Esophagus squamous epithelium (tissue), 5 donors: ENCODE data around the gene HPS3. TPM values are rescaled to one million over a fixed set of nuclear protein-coding genes. Genes with fewer than 3 reads are reported as not detected.
"Not testable (repeated sequence)": the region's sequence is repeated elsewhere in the genome, so short reads cannot be mapped to it uniquely, and the experiment has no call there.

Experiments used
- DNase-seq: peaks from one replicate; lab custom pipeline; 2025; lab: John Stamatoyannopoulos, UW
- H3K27ac ChIP-seq, 4 donors: fragments of 200-600 bp; sonication (generic); one replicate each; pipeline ENCODE4 v1.5.1; 2016 to 2019; ENCODE audit warnings: mild to moderate bottlenecking in 1 of 4
- H3K27me3 ChIP-seq, 4 donors: fragments of 200-600 bp; sonication (generic); 1 replicate in 3 of 4; 2 replicates in 1 of 4; pipeline versions ENCODE4 v1.5.1 to v1.6.0; 2017 to 2021; ENCODE audit warnings: antibody characterized with exemption in 1 of 4
- H3K36me3 ChIP-seq, 3 donors: fragments of 200-600 bp; sonication (generic); one replicate each; pipeline ENCODE4 v1.5.1; 2016 to 2019
- H3K4me1 ChIP-seq, 3 donors: fragments of 200-600 bp; sonication (generic); one replicate each; pipeline ENCODE4 v1.5.1; 2017 to 2019
- H3K4me3 ChIP-seq, 4 donors: fragments of 200-600 bp; sonication (generic); 1 replicate in 3 of 4; 2 replicates in 1 of 4; pipeline ENCODE4 v1.5.1; 2016 to 2019; ENCODE audit warnings: mild to moderate bottlenecking in 2 of 4, moderate library complexity in 1 of 4
- H3K9me3 ChIP-seq, 3 donors: fragments of 200-600 bp; sonication (generic); one replicate each; pipeline ENCODE4 v1.5.1; 2016 to 2019
- CTCF ChIP-seq, 6 experiments: fragments of 450-650 bp in 4 of 6; fragments of 200-600 bp in 2 of 6; sonication (generic) in 2 of 6; IDR thresholded peaks; one replicate each; pipeline ENCODE4 v1.5.1; 2016 to 2019; ENCODE audit warnings: antibody characterized with exemption in 6 of 6, mild to moderate bottlenecking in 4 of 6, moderate library complexity in 4 of 6
- POLR2A ChIP-seq, 4 donors: fragments of 450-650 bp; IDR thresholded peaks; one replicate each; pipeline ENCODE4 v1.6.1; 2017; ENCODE audit warnings: antibody characterized with exemption in 4 of 4, mild to moderate bottlenecking in 4 of 4, moderate library complexity in 3 of 4
- WGBS, 2 donors: methylation state at CpG; one replicate each; pipeline ENCODE4 v1.1.5; 2018; 5-methylcytosine and 5-hydroxymethylcytosine counted together
- intact Hi-C: fragments of 100-400 bp; cut with DNase I; formaldehyde crosslinking; loops from one replicate; pipeline ENCODE4 v1.15.0; 2022
- total RNA-seq, 4 donors: library from RNA; depleted of rRNA; stranded (reverse); fragments of >200 nt; gene quantifications; one replicate each; pipeline ENCODE4 v1.1.0, GENCODE V29; 2016
- donor health status: DM: yes; HTN: yes; CAD: no.

The HPS3 gene
- total RNA-seq, 4 donors from 2014 or later = 4.3 to 11.8 (median 9.7) TPM

GRCh38 chr3:149090907-149091306 lies 38.5 kb upstream of the HPS3 start:
- intact Hi-C loops = no loop called here
- Histone ChIP-seq H3K9me3 (no peaks in the 10 kb centered on the region), H3K4me1 (peaks cover 0 to 7% (median 0%) of the 10 kb centered on the region in 3 donors), H3K27me3 (no peaks in the 10 kb centered on the region), H3K27ac (no peak overlapping the region), H3K36me3 (no peaks in the 10 kb centered on the region), H3K4me3 (no peak overlapping the region)
- TF ChIP-seq CTCF (IDR thresholded peaks at IDR 0.05) = no peak
- TF ChIP-seq POLR2A (IDR thresholded peaks at IDR 0.05) = no peak
- WGBS, 2 donors = 57 to 82% methylated on average over 3 of the region's 3 CpGs
- no peak for DNase-seq

GRCh38 chr3:149091983-149092382 lies 37.5 kb upstream of the HPS3 start:
- Histone ChIP-seq H3K27ac (no peak overlapping the region), H3K36me3 (no peaks in the 10 kb centered on the region), H3K9me3 (no peaks in the 10 kb centered on the region), H3K27me3 (no peaks in the 10 kb centered on the region), H3K4me1 (peaks cover 0 to under 1% (median 0%) of the 10 kb centered on the region in 3 donors), H3K4me3 (no peak overlapping the region)
- DNase-seq = no peak
- WGBS, 2 donors = 80 to 94% methylated on average over 3 to 4 of the region's 4 CpGs
- intact Hi-C loops = no loop called here
- TF ChIP-seq CTCF (IDR thresholded peaks at IDR 0.05) (no peak), POLR2A (IDR thresholded peaks at IDR 0.05) (no peak)

GRCh38 chr3:149095487-149095886 lies 34.0 kb upstream of the HPS3 start:
- WGBS, 2 donors = 74 to 96% methylated on average over 4 of the region's 4 CpGs
- intact Hi-C loops = no loop called here
- TF ChIP-seq POLR2A (IDR thresholded peaks at IDR 0.05) = no peak
- no peak for TF ChIP-seq CTCF (IDR thresholded peaks at IDR 0.05)

GRCh38 chr3:149097987-149098386 lies 31.5 kb upstream of the HPS3 start:
- DNase-seq, H3K27me3 ChIP-seq, H3K36me3 ChIP-seq, H3K4me3 ChIP-seq, H3K27ac ChIP-seq, H3K9me3 ChIP-seq, H3K4me1 ChIP-seq, intact Hi-C loops: not testable (repeated sequence)
- 81 to 87% methylated on average over 3 to 6 of the region's 19 CpGs for WGBS, 2 donors

More at GRCh38 chr3:149095487-149095886, 34.0 kb upstream of the HPS3 start:
- H3K9me3 ChIP-seq = no peaks in the 10 kb centered on the region
- no peaks in the 10 kb centered on the region for H3K27me3 ChIP-seq
- H3K4me1 ChIP-seq = no peaks in the 10 kb centered on the region
- H3K4me3 ChIP-seq = no peak overlapping the region
- no peaks in the 10 kb centered on the region for H3K36me3 ChIP-seq
- H3K27ac ChIP-seq = no peak overlapping the region
- no peak for DNase-seq

- Histone ChIP-seq H3K4me1 (no peaks in the 10 kb centered on the region), H3K27ac (no peak overlapping the region), H3K9me3 (no peaks in the 10 kb centered on the region), H3K27me3 (no peaks in the 10 kb centered on the region), H3K36me3 (no peaks in the 10 kb centered on the region), H3K4me3 (no peak overlapping the region)
- no peak for TF ChIP-seq CTCF (IDR thresholded peaks at IDR 0.05)
- no peak for TF ChIP-seq POLR2A (IDR thresholded peaks at IDR 0.05)
- 80 to 83% methylated on average over 4 of the region's 4 CpGs for WGBS, 2 donors
- intact Hi-C loops = no loop called here
- DNase-seq = no peak
Observed at GRCh38 chr3:149101154-149101553, 28.3 kb upstream of the HPS3 start.

- intact Hi-C loops = no loop called here
- no peak overlapping the region for H3K27ac ChIP-seq
- 86 to 89% methylated on average over 3 of the region's 3 CpGs for WGBS, 2 donors
- TF ChIP-seq CTCF (IDR thresholded peaks at IDR 0.05) (no peak), POLR2A (IDR thresholded peaks at IDR 0.05) (no peak)
- DNase-seq = no peak
- H3K4me3 ChIP-seq = no peak overlapping the region
- no peaks in the 10 kb centered on the region for H3K4me1 ChIP-seq
- H3K27me3 ChIP-seq = no peaks in the 10 kb centered on the region
- no peaks in the 10 kb centered on the region for H3K9me3 ChIP-seq
- no peaks in the 10 kb centered on the region for H3K36me3 ChIP-seq
Observed at GRCh38 chr3:149101641-149102040, 27.8 kb upstream of the HPS3 start.
